GM21447 (cell line): Measurements from ENCODE around the gene YWHAB.

Source experiments
- ATAC-seq: cut with Tn5 transposase; IDR thresholded peaks from one replicate; pipeline ENCODE4 v1.9.1; 2021; ENCODE audit not compliant: unreplicated experiment

Gene YWHAB

GRCh38 chr20:44948513-44948912, 63.0 kb downstream of the YWHAB start:
- ATAC-seq: no peak

GRCh38 chr20:44950368-44950767, 64.9 kb downstream of the YWHAB start:
- ATAC-seq: no peak

- ATAC-seq: no peak
Measured at GRCh38 chr20:44952731-44953130, 67.2 kb downstream of the YWHAB start.

GRCh38 chr20:44954211-44954610, 68.7 kb downstream of the YWHAB start:
- ATAC-seq: no peak

- no peak for ATAC-seq
Measured at GRCh38 chr20:44955270-44955669, 69.8 kb downstream of the YWHAB start.

GRCh38 chr20:44956410-44956809, 70.9 kb downstream of the YWHAB start:
- ATAC-seq: no peak
